Peyer's patch (tissue), 4 donors: Measurements from ENCODE around the gene SLC7A8.

Experiments used
- POLR2A ChIP-seq, 2 donors: fragments of 450-650 bp; IDR thresholded peaks; one replicate each; pipeline ENCODE4 v1.5.1; 2017; ENCODE audit warnings: antibody characterized with exemption in 2 of 2, mild to moderate bottlenecking in 2 of 2, moderate library complexity in 2 of 2
- TF ChIP-seq, protein P1 (sequence below), 6 experiments: fragments of 450-650 bp in 4 of 6; fragments of 200-600 bp in 2 of 6; sonication (generic) in 1 of 6; IDR thresholded peaks; one replicate each; pipeline ENCODE4 v1.5.1; 2017 to 2019; ENCODE audit warnings: antibody characterized with exemption in 6 of 6, mild to moderate bottlenecking in 3 of 6, moderate library complexity in 1 of 6

DNA sequence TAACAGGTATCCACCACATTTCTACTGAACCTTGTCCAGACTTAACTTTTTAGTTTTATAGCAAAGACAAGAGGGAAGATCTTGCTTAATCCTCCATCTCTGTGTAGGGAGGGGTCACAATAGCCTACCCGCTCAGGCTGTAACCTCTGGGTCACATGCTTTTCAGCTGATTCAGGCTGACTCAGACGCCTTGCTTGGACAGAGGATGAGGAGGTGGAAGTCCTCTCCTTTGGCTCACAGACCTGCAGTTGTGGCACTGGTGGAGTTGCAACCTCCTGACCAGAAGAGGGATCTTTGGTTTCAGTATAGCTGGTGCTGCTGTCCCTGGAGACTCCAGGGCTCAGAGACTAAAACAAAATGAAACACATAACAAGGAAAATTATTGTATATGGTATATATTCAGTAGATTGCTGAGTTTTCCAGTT, 104.8 kb downstream of the SLC7A8 start:
- TF ChIP-seq, protein P1, sequence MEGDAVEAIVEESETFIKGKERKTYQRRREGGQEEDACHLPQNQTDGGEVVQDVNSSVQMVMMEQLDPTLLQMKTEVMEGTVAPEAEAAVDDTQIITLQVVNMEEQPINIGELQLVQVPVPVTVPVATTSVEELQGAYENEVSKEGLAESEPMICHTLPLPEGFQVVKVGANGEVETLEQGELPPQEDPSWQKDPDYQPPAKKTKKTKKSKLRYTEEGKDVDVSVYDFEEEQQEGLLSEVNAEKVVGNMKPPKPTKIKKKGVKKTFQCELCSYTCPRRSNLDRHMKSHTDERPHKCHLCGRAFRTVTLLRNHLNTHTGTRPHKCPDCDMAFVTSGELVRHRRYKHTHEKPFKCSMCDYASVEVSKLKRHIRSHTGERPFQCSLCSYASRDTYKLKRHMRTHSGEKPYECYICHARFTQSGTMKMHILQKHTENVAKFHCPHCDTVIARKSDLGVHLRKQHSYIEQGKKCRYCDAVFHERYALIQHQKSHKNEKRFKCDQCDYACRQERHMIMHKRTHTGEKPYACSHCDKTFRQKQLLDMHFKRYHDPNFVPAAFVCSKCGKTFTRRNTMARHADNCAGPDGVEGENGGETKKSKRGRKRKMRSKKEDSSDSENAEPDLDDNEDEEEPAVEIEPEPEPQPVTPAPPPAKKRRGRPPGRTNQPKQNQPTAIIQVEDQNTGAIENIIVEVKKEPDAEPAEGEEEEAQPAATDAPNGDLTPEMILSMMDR (IDR thresholded peaks at IDR 0.05) = peak in 1 of 6 experiments; percentile 16
- peak in 1 of 2 donors; percentile 28 for TF ChIP-seq POLR2A (IDR thresholded peaks at IDR 0.05)
